ENCODE data around the gene TEK.

The TEK gene

GRCh38 chr9:27108981-27109541, at the start of gene TEK:
TEK (plus strand) TSS chr9:27109225; CDS start chr9:27109591, 366 bp downstream.
- Histone ChIP-seq H3K9me3 (ENCODE audit: control insufficient read depth, low read length) (no peaks in the 10 kb centered on the region), H3K27me3 (ENCODE audit: control insufficient read depth, insufficient read depth, low read length) (no peaks in the 10 kb centered on the region), H3K4me1 (ENCODE audit: control insufficient read depth, insufficient read depth, low read length) (no peaks in the 10 kb centered on the region), H3K9ac (ENCODE audit: low read length) (no peak within 1 kb of the TSS), H3K36me3 (ENCODE audit: control insufficient read depth, insufficient read depth, low read length) (no peaks in the 10 kb centered on the region), H3K4me3 (ENCODE audit: low read length) (no peak within 1 kb of the TSS)

GRCh38 chr9:27059412-27059811, 49.6 kb upstream of the TEK start:
- no peaks in the 10 kb centered on the region for H3K27me3 ChIP-seq (ENCODE audit: control insufficient read depth, insufficient read depth, low read length)
- H3K9ac ChIP-seq (ENCODE audit: low read length): no peak overlapping the region
- H3K9me3 ChIP-seq (ENCODE audit: control insufficient read depth, low read length): no peaks in the 10 kb centered on the region
- peaks cover 10% of the 10 kb centered on the region for H3K4me1 ChIP-seq (ENCODE audit: control insufficient read depth, insufficient read depth, low read length)
- no peaks in the 10 kb centered on the region for H3K36me3 ChIP-seq (ENCODE audit: control insufficient read depth, insufficient read depth, low read length)
- no peak overlapping the region for H3K4me3 ChIP-seq (ENCODE audit: low read length)

- Histone ChIP-seq H3K4me1 (ENCODE audit: control insufficient read depth, insufficient read depth, low read length) (peaks cover 5% of the 10 kb centered on the region), H3K36me3 (ENCODE audit: control insufficient read depth, insufficient read depth, low read length) (no peaks in the 10 kb centered on the region), H3K9ac (ENCODE audit: low read length) (no peak overlapping the region), H3K4me3 (ENCODE audit: low read length) (no peak overlapping the region), H3K27me3 (ENCODE audit: control insufficient read depth, insufficient read depth, low read length) (no peaks in the 10 kb centered on the region), H3K9me3 (ENCODE audit: control insufficient read depth, low read length) (no peaks in the 10 kb centered on the region)
Measured at GRCh38 chr9:27059907-27060306, 49.1 kb upstream of the TEK start.

GRCh38 chr9:27065288-27065687, 43.7 kb upstream of the TEK start:
- Histone ChIP-seq H3K36me3 (ENCODE audit: control insufficient read depth, insufficient read depth, low read length) (no peaks in the 10 kb centered on the region), H3K9me3 (ENCODE audit: control insufficient read depth, low read length) (no peaks in the 10 kb centered on the region), H3K4me1 (ENCODE audit: control insufficient read depth, insufficient read depth, low read length) (no peaks in the 10 kb centered on the region), H3K27me3 (ENCODE audit: control insufficient read depth, insufficient read depth, low read length) (no peaks in the 10 kb centered on the region), H3K4me3 (ENCODE audit: low read length) (no peak overlapping the region), H3K9ac (ENCODE audit: low read length) (no peak overlapping the region)

- H3K27me3 ChIP-seq (ENCODE audit: control insufficient read depth, insufficient read depth, low read length): no peaks in the 10 kb centered on the region
- no peaks in the 10 kb centered on the region for H3K4me1 ChIP-seq (ENCODE audit: control insufficient read depth, insufficient read depth, low read length)
- no peaks in the 10 kb centered on the region for H3K36me3 ChIP-seq (ENCODE audit: control insufficient read depth, insufficient read depth, low read length)
- no peak overlapping the region for H3K9ac ChIP-seq (ENCODE audit: low read length)
- no peak overlapping the region for H3K4me3 ChIP-seq (ENCODE audit: low read length)
- H3K9me3 ChIP-seq (ENCODE audit: control insufficient read depth, low read length): no peaks in the 10 kb centered on the region
Measured at GRCh38 chr9:27073841-27074728, 34.9 kb upstream of the TEK start.

- no peaks in the 10 kb centered on the region for H3K27me3 ChIP-seq (ENCODE audit: control insufficient read depth, insufficient read depth, low read length)
- no peaks in the 10 kb centered on the region for H3K4me1 ChIP-seq (ENCODE audit: control insufficient read depth, insufficient read depth, low read length)
- no peak overlapping the region for H3K9ac ChIP-seq (ENCODE audit: low read length)
- H3K9me3 ChIP-seq (ENCODE audit: control insufficient read depth, low read length): no peaks in the 10 kb centered on the region
- no peak overlapping the region for H3K4me3 ChIP-seq (ENCODE audit: low read length)
- H3K36me3 ChIP-seq (ENCODE audit: control insufficient read depth, insufficient read depth, low read length): no peaks in the 10 kb centered on the region
Measured at GRCh38 chr9:27078685-27079084, 30.3 kb upstream of the TEK start.

- H3K27me3 ChIP-seq (ENCODE audit: control insufficient read depth, insufficient read depth, low read length): no peaks in the 10 kb centered on the region
- no peak overlapping the region for H3K9ac ChIP-seq (ENCODE audit: low read length)
- no peak overlapping the region for H3K4me3 ChIP-seq (ENCODE audit: low read length)
- H3K9me3 ChIP-seq (ENCODE audit: control insufficient read depth, low read length): no peaks in the 10 kb centered on the region
- no peaks in the 10 kb centered on the region for H3K36me3 ChIP-seq (ENCODE audit: control insufficient read depth, insufficient read depth, low read length)
- no peaks in the 10 kb centered on the region for H3K4me1 ChIP-seq (ENCODE audit: control insufficient read depth, insufficient read depth, low read length)
Measured at GRCh38 chr9:27085456-27085855, 23.6 kb upstream of the TEK start.

- Histone ChIP-seq H3K36me3 (ENCODE audit: control insufficient read depth, insufficient read depth, low read length) (no peaks in the 10 kb centered on the region), H3K4me1 (ENCODE audit: control insufficient read depth, insufficient read depth, low read length) (no peaks in the 10 kb centered on the region), H3K4me3 (ENCODE audit: low read length) (no peak overlapping the region), H3K27me3 (ENCODE audit: control insufficient read depth, insufficient read depth, low read length) (no peaks in the 10 kb centered on the region), H3K9me3 (ENCODE audit: control insufficient read depth, low read length) (no peaks in the 10 kb centered on the region), H3K9ac (ENCODE audit: low read length) (no peak overlapping the region)
Measured at GRCh38 chr9:27086818-27087680, 22.0 kb upstream of the TEK start.

GRCh38 chr9:27088981-27089380, 20.0 kb upstream of the TEK start:
- no peaks in the 10 kb centered on the region for H3K9me3 ChIP-seq (ENCODE audit: control insufficient read depth, low read length)
- no peak overlapping the region for H3K4me3 ChIP-seq (ENCODE audit: low read length)
- H3K36me3 ChIP-seq (ENCODE audit: control insufficient read depth, insufficient read depth, low read length): no peaks in the 10 kb centered on the region
- H3K9ac ChIP-seq (ENCODE audit: low read length): no peak overlapping the region
- H3K27me3 ChIP-seq (ENCODE audit: control insufficient read depth, insufficient read depth, low read length): no peaks in the 10 kb centered on the region
- H3K4me1 ChIP-seq (ENCODE audit: control insufficient read depth, insufficient read depth, low read length): no peaks in the 10 kb centered on the region

GRCh38 chr9:27089706-27090105, 19.3 kb upstream of the TEK start:
- no peaks in the 10 kb centered on the region for H3K4me1 ChIP-seq (ENCODE audit: control insufficient read depth, insufficient read depth, low read length)
- H3K9ac ChIP-seq (ENCODE audit: low read length): no peak overlapping the region
- no peaks in the 10 kb centered on the region for H3K27me3 ChIP-seq (ENCODE audit: control insufficient read depth, insufficient read depth, low read length)
- no peaks in the 10 kb centered on the region for H3K36me3 ChIP-seq (ENCODE audit: control insufficient read depth, insufficient read depth, low read length)
- H3K4me3 ChIP-seq (ENCODE audit: low read length): no peak overlapping the region
- H3K9me3 ChIP-seq (ENCODE audit: control insufficient read depth, low read length): no peaks in the 10 kb centered on the region

GRCh38 chr9:27090231-27090630, 18.8 kb upstream of the TEK start:
- Histone ChIP-seq H3K27me3 (ENCODE audit: control insufficient read depth, insufficient read depth, low read length) (no peaks in the 10 kb centered on the region), H3K4me3 (ENCODE audit: low read length) (no peak overlapping the region), H3K4me1 (ENCODE audit: control insufficient read depth, insufficient read depth, low read length) (no peaks in the 10 kb centered on the region), H3K36me3 (ENCODE audit: control insufficient read depth, insufficient read depth, low read length) (no peaks in the 10 kb centered on the region), H3K9me3 (ENCODE audit: control insufficient read depth, low read length) (no peaks in the 10 kb centered on the region), H3K9ac (ENCODE audit: low read length) (no peak overlapping the region)

- Histone ChIP-seq H3K4me3 (ENCODE audit: low read length) (no peak overlapping the region), H3K9ac (ENCODE audit: low read length) (no peak overlapping the region), H3K4me1 (ENCODE audit: control insufficient read depth, insufficient read depth, low read length) (no peaks in the 10 kb centered on the region), H3K36me3 (ENCODE audit: control insufficient read depth, insufficient read depth, low read length) (no peaks in the 10 kb centered on the region), H3K9me3 (ENCODE audit: control insufficient read depth, low read length) (no peaks in the 10 kb centered on the region), H3K27me3 (ENCODE audit: control insufficient read depth, insufficient read depth, low read length) (no peaks in the 10 kb centered on the region)
Measured at GRCh38 chr9:27090711-27091110, 18.3 kb upstream of the TEK start.
